ENCODE data around the gene KLHDC9.

Gene KLHDC9

GRCh38 chr1:161139766-161140165 is 41.6 kb downstream of the KLHDC9 start:
- Histone ChIP-seq H3K4me3 (no peak overlapping the region), H3K4me1 (no peaks in the 10 kb centered on the region), H3K4me2 (no peak overlapping the region), H3K36me3 (peaks cover 8% of the 10 kb centered on the region; the same call in 1 of the 2 replicates), H4K20me1 (no peaks in the 10 kb centered on the region), H3K9ac (no peak overlapping the region), H3K27ac (no peak overlapping the region), H3K9me3 (no peaks in the 10 kb centered on the region), H3K27me3 (no peaks in the 10 kb centered on the region)
- TF ChIP-seq Cebpa-rat (IDR thresholded peaks at IDR 0.05), result no peak

GRCh38 chr1:161140755-161141400 is 42.7 kb downstream of the KLHDC9 start:
- Histone ChIP-seq H3K36me3 (peaks cover 8% of the 10 kb centered on the region; the same call in 1 of the 2 replicates), H3K4me2 (no peak overlapping the region), H3K27me3 (no peaks in the 10 kb centered on the region), H4K20me1 (no peaks in the 10 kb centered on the region), H3K4me3 (no peak overlapping the region), H3K4me1 (no peaks in the 10 kb centered on the region), H3K9ac (no peak overlapping the region), H3K27ac (no peak overlapping the region), H3K9me3 (no peaks in the 10 kb centered on the region)
- TF ChIP-seq Cebpa-rat (IDR thresholded peaks at IDR 0.05), result no peak

GRCh38 chr1:161145832-161146231 is 47.7 kb downstream of the KLHDC9 start:
- H4K20me1 ChIP-seq, result no peaks in the 10 kb centered on the region

More at GRCh38 chr1:161145832-161146231, 47.7 kb downstream of the KLHDC9 start:
- Histone ChIP-seq H3K4me1 (no peaks in the 10 kb centered on the region), H3K9ac (no peak overlapping the region), H3K36me3 (no peaks in the 10 kb centered on the region), H3K9me3 (no peaks in the 10 kb centered on the region), H3K27ac (no peak overlapping the region), H3K4me2 (no peak overlapping the region), H3K4me3 (no peak overlapping the region), H3K27me3 (no peaks in the 10 kb centered on the region)
- TF ChIP-seq Cebpa-rat (IDR thresholded peaks at IDR 0.05), result no peak

Measured in BLaER1 (cell line).